Measurements from ENCODE around the gene FGF14. TPM values are rescaled to one million over a fixed set of nuclear protein-coding genes. Genes with fewer than 3 reads are reported as not detected.

The FGF14 gene
- total RNA-seq, 2 experiments from 2014 or later: not detected

DNA sequence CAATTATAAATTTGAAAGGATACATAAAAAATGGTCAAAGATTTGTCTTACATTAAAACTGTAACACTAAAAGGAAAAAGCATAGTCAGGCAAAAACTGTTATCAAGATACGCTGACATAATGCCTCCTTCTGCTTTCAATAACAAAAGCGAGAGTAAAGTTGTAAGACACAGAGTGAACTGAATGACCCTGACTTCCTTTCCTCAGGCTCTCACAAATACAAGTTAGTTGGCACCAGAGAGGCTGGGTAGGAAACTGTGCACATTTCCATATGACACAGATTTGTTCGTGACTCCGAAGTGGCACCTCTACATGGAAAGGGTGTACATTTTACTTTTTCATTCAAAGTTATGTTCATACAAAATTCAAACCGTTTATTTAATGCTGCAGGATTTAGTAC is 15.4 kb downstream of the FGF14 start:
- peaks cover 2% of the 10 kb centered on the region for H3K36me3 Mint-ChIP-seq
- no peak overlapping the region for H3K27ac Mint-ChIP-seq
- DNase-seq: no peak
- H3K4me3 Mint-ChIP-seq: no peak overlapping the region
- no peaks in the 10 kb centered on the region for H3K9me3 Mint-ChIP-seq
- H3K4me1 Mint-ChIP-seq: no peaks in the 10 kb centered on the region
- H3K27me3 Mint-ChIP-seq: peaks cover 11% of the 10 kb centered on the region

DNA sequence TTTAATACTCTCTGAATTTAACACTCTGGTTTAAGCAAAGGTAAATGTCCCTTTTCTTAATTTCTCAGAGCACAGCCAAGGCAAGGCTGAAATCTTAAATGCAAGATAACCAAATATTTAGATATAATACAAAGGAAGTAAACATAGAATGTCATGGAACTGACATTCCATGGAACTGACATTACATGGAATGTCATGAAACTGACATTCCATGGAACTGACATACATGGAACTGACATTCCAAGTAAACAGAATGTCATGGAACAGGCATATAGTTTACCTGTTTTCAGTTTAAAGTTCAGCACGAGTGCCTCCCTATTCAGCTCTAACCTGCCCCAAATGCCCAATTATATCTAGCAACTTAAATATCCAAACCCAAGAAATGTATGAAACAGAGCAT is 21.8 kb downstream of the FGF14 start:
- no peak for DNase-seq
- H3K36me3 Mint-ChIP-seq: no peaks in the 10 kb centered on the region
- no peak overlapping the region for H3K4me3 Mint-ChIP-seq
- peaks cover 11% of the 10 kb centered on the region for H3K27me3 Mint-ChIP-seq
- no peak overlapping the region for H3K27ac Mint-ChIP-seq
- no peaks in the 10 kb centered on the region for H3K9me3 Mint-ChIP-seq
- H3K4me1 Mint-ChIP-seq: no peaks in the 10 kb centered on the region

DNA sequence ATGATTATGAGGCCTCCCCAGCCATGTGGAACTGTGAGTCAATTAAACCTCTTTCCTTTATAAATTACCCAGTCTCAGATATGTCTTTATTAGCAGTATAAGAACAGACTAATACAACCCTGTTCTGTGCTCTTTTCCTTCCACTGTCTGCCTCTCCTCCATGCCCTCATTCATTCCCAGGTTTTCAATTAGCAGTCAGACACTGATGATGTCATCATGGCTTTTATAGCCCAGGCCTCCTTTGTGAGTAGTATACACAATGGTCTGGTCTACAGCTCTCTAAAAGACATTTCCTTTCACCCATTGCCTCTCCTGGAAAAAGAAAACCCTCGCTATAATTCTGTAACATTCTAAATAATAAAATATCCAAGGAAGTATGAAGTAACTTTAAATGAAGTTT is 25.5 kb downstream of the FGF14 start:
- Mint-ChIP-seq H3K36me3 (no peaks in the 10 kb centered on the region), H3K9me3 (no peaks in the 10 kb centered on the region), H3K4me1 (no peaks in the 10 kb centered on the region), H3K27me3 (no peaks in the 10 kb centered on the region), H3K27ac (no peak overlapping the region), H3K4me3 (no peak overlapping the region)
- no peak for DNase-seq

DNA sequence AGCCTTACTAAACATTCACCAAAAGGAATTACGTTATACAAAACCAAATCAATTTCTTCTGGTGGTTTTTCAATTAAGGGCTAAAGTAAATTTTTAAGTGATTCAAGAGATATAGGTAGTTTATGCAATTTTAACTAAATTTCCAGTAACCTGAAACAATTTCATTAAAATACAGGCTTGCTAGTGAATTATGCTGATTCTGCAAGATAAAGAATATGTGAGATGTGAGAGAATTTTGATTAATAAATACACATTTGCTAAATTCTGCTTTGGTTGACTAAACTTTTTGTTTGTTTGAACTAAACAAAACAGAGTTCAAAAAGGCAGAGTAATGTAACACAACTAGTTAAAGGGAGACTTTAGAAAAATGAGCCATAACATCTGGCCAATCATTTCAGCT is 27.1 kb downstream of the FGF14 start:
- H3K4me3 Mint-ChIP-seq: no peak overlapping the region
- no peaks in the 10 kb centered on the region for H3K4me1 Mint-ChIP-seq
- no peaks in the 10 kb centered on the region for H3K27me3 Mint-ChIP-seq
- no peak for DNase-seq
- no peak overlapping the region for H3K27ac Mint-ChIP-seq
- no peaks in the 10 kb centered on the region for H3K36me3 Mint-ChIP-seq
- no peaks in the 10 kb centered on the region for H3K9me3 Mint-ChIP-seq

DNA sequence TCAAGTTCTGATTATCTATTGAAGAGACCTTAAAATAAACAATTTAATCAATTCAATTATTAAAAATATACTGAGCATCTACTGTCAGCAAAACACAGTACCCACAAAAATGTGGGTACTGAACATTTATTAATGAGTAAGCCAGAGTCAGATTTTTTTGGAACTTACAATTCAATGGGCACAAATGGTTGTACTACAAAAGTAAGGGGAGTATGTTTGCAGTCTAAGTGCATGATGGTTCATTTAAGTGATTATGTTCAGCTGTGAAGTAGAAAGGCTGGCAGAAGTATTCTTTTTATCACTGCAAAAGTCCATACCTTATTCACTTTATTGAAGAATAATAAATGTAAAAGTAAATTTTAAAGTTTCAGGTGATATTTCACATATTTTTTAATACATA is 27.6 kb downstream of the FGF14 start:
- no peak overlapping the region for H3K27ac Mint-ChIP-seq
- no peaks in the 10 kb centered on the region for H3K36me3 Mint-ChIP-seq
- no peaks in the 10 kb centered on the region for H3K27me3 Mint-ChIP-seq
- H3K9me3 Mint-ChIP-seq: no peaks in the 10 kb centered on the region
- no peaks in the 10 kb centered on the region for H3K4me1 Mint-ChIP-seq
- DNase-seq: no peak
- no peak overlapping the region for H3K4me3 Mint-ChIP-seq

DNA sequence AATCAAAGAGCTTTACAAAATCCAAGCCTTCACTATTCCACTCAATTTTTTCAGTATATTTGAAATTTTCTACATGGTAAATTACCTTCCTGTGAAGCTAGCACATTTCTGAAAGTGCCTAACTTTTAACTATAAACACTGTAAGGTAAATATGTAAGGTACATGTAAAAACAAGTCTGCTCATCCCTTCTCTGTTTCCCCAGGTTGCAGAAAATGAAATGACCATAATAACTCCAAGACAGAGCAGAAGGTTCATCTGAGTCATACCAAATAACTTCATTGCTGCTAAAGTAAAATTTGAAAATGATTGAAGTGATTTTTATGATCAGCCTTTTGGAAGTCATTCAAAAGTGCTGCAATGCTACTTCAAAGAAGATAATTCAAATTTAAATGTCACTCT is 28.6 kb downstream of the FGF14 start:
- Mint-ChIP-seq H3K4me1 (no peaks in the 10 kb centered on the region), H3K27me3 (no peaks in the 10 kb centered on the region), H3K4me3 (no peak overlapping the region), H3K36me3 (no peaks in the 10 kb centered on the region), H3K9me3 (no peaks in the 10 kb centered on the region), H3K27ac (no peak overlapping the region)
- no peak for DNase-seq

DNA sequence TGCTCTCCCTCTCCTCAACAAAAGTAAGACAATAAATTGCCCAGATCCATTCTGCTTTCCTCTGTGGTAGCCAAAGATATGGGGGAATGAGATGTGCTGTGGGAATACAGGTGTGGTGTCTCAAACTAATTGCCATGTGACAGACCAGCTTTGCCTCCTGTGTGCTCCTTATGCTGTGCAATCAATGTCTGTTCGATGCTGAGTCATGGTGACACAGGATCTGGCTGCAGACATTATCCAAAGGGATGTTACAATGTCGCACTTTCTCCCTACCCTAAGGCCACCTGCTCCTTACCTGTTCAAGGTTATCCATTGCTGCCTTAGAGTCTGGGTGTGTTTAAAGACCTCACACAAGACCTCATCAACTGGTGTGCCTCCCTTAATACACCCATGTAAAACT is 32.5 kb downstream of the FGF14 start:
- no peaks in the 10 kb centered on the region for H3K36me3 Mint-ChIP-seq
- H3K4me3 Mint-ChIP-seq: no peak overlapping the region
- no peaks in the 10 kb centered on the region for H3K9me3 Mint-ChIP-seq
- H3K4me1 Mint-ChIP-seq: no peaks in the 10 kb centered on the region
- no peak overlapping the region for H3K27ac Mint-ChIP-seq
- DNase-seq: no peak
- peaks cover 7% of the 10 kb centered on the region for H3K27me3 Mint-ChIP-seq

DNA sequence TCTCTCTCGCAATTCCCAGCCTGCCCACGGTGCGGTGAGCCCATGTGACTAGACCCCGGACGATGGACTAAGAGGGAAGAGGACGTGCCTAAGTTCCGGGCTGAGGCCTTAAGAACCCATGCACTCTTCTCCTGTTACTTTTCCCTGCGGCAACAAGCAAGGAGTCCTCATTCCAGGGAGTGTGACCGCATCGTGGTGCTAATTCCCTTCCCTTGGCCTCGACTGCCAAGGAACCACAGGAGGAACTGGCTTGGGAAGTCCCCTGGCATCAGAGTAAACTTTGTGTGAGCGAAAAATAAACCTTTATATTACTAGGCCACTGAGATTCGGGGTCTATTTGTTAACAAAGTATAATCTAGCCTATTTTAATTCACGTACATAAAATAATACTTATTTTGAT is 34.0 kb downstream of the FGF14 start:
- no peaks in the 10 kb centered on the region for H3K4me1 Mint-ChIP-seq
- H3K27ac Mint-ChIP-seq: no peak overlapping the region
- H3K36me3 Mint-ChIP-seq: no peaks in the 10 kb centered on the region
- no peak overlapping the region for H3K4me3 Mint-ChIP-seq
- peaks cover 13% of the 10 kb centered on the region for H3K27me3 Mint-ChIP-seq
- H3K9me3 Mint-ChIP-seq: no peaks in the 10 kb centered on the region
- DNase-seq: no peak

DNA sequence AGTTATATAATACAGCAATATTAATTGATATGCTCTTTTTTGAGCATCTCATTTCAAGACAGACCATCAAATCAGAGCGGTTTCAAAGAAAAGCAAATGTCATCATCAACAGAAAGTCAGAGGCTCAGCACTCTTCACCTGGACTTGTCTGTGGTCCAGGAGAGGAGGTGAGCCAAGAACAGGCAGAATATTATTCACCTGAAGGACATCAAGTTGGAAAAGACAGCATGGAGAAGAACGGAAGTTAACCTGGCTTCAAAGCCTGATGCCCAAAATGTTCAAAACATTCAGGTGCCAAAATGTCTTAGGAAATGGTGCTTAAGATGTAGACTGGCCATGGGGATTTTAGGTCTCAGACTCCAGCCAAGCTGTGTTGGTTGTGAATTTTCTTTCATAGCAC is 40.7 kb downstream of the FGF14 start:
- Mint-ChIP-seq H3K4me1 (no peaks in the 10 kb centered on the region), H3K27ac (no peak overlapping the region), H3K4me3 (no peak overlapping the region), H3K9me3 (no peaks in the 10 kb centered on the region), H3K36me3 (no peaks in the 10 kb centered on the region), H3K27me3 (peaks cover 30% of the 10 kb centered on the region)
- no peak for DNase-seq

DNA sequence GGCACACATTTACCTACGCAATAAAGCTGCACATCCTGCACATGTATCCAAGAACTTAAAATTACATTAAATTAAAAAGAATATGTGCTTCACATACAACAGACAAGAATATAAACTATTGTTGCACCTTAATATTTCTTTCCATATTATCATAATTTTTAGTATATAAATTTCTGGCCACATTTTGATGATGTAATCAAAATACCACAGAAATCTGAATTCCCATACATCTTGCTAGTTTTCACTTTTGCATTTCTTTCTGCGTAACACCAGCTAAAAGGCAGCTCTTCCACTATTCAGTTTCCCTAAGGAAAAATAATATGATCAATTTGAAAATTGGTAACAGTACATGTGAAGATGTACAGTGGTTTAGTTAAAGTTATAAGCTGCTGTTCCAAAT is 42.6 kb downstream of the FGF14 start:
- Mint-ChIP-seq H3K27me3 (peaks cover 24% of the 10 kb centered on the region), H3K4me1 (no peaks in the 10 kb centered on the region)

DNA sequence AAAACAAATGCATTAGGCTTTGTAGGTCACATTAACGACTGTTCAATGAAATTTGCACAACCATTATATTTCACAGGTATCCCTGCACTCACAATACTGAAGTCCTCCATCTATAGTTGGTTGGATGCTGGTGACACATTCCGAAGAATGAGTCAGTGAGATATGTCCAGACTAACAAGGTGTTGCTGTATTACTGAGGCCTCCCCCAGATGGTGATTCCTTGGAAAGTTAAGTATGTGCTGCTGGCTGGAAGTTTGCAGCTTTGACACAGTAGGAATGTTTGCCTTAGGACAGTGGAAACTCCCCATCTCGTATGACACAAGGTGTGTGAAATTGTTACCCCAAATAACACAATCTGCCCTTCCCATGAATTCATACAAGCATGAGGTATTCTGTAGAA is 46.6 kb downstream of the FGF14 start:
- Mint-ChIP-seq H3K27ac (no peak overlapping the region), H3K4me3 (no peak overlapping the region), H3K27me3 (peaks cover 10% of the 10 kb centered on the region), H3K36me3 (no peaks in the 10 kb centered on the region), H3K9me3 (no peaks in the 10 kb centered on the region), H3K4me1 (no peaks in the 10 kb centered on the region)
- DNase-seq: no peak

More for the DNA sequence above, 42.6 kb downstream of the FGF14 start:
- H3K36me3 Mint-ChIP-seq: no peaks in the 10 kb centered on the region
- H3K27ac Mint-ChIP-seq: no peak overlapping the region
- H3K4me3 Mint-ChIP-seq: no peak overlapping the region
- DNase-seq: no peak
- no peaks in the 10 kb centered on the region for H3K9me3 Mint-ChIP-seq

DNA sequence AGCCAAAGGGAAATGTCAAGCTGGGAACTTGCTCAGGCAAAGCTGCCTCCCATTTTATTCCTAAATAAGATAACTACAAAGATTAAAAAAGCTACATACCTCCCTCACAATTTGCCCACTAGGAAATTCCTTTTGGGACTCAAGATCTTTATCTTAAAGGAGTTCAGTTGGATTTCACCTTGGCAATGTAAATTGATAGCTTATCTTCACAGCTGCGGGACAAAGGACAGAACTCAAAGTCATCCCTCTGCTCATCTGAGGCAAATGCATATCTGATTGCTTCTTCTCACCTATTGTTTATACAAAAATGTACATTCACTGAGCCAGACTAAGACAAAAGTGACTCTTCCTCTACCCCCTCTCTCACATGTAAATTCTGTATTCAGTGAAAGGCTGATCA is 47.8 kb downstream of the FGF14 start:
- Mint-ChIP-seq H3K4me3 (no peak overlapping the region), H3K27ac (no peak overlapping the region), H3K36me3 (no peaks in the 10 kb centered on the region), H3K4me1 (no peaks in the 10 kb centered on the region), H3K9me3 (no peaks in the 10 kb centered on the region), H3K27me3 (peaks cover 6% of the 10 kb centered on the region)
- DNase-seq: no peak

DNA sequence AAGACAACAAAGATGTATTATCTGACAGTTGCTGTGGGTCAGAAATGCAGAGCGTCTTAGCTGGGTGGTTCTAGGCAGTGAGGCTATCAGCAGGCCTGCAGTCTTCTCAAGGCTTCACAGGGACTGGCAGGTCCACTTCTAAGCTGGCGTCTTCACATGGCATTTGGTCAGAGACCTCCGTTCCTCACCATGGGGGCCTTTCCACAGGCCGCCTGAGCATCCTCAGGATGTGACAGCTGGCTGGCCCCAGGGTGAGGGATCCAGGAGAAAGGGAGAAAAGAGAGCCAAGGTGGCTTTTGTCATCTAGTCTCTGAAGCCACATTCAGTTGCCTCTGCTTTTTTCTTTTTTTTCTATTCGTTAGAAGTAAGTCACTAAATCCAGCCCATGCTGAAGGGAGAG is 50.3 kb downstream of the FGF14 start:
- Mint-ChIP-seq H3K27ac (no peak overlapping the region), H3K9me3 (no peaks in the 10 kb centered on the region)
- no peak for DNase-seq

DNA sequence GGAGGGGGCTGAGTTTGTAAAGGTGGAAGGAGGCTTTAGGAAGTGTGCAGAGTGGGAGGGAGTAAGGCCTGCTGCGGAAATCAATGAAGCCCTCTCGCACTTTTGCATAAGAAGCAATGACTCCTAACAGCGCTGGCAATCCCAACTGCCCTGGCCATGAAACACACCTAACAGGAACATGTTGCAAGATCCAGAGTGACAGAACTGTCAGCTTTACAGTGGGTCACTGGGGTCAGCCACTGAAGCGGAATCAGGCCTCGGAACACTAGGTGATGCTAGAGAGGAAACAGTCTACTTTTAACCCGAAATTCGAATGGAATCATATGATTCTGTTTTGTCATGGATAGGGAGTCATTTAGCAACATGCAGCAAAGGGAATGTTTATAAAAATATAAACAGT is 54.4 kb downstream of the FGF14 start:
- Mint-ChIP-seq H3K27ac (no peak overlapping the region), H3K36me3 (no peaks in the 10 kb centered on the region), H3K4me3 (no peak overlapping the region), H3K4me1 (peaks cover 1% of the 10 kb centered on the region), H3K27me3 (peaks cover 10% of the 10 kb centered on the region), H3K9me3 (no peaks in the 10 kb centered on the region)
- DNase-seq: no peak

More for the DNA sequence above, 50.3 kb downstream of the FGF14 start:
- Mint-ChIP-seq H3K4me3 (no peak overlapping the region), H3K27me3 (peaks cover 5% of the 10 kb centered on the region), H3K36me3 (no peaks in the 10 kb centered on the region), H3K4me1 (peaks cover 1% of the 10 kb centered on the region)

DNA sequence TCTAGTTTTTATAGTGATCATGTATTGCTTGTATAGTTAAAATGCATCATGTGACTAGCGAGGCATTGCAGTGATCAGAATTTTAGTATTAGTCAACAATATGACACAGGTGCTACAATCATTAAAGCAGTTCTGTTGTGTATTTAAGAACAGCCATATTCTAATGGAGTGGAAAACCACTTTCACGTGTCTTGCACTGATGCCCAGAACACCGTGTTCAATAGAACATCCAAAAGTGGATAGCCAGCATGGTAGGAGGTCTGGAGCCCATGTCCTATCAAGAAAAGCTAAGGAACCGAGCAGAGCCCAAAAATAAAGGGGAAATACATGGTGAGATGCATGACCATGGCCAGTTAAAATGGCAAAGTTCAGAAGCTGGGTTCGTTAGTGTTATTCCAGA is 55.1 kb downstream of the FGF14 start:
- Mint-ChIP-seq H3K4me3 (no peak overlapping the region), H3K27ac (no peak overlapping the region), H3K9me3 (no peaks in the 10 kb centered on the region), H3K27me3 (peaks cover 10% of the 10 kb centered on the region), H3K36me3 (no peaks in the 10 kb centered on the region), H3K4me1 (peaks cover 1% of the 10 kb centered on the region)
- no peak for DNase-seq

DNA sequence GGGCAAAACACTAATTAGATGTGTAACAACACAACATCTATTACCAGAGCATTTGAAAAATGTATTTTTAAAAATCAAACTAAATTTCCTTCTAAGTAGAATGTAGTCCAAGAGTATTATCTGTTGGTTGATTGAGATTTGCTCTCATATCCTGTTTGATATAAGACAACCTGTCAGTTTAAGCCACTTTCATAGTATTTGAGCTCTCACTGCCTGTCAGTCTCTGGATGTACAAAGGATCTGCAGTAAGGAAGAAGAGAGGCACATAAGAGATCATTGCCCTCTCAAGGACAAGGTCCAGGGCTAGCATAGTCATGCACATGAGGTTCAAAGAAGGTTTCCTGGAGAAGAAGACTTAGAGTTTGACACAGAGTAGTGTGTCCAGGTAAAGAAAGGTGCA is 57.4 kb downstream of the FGF14 start:
- no peaks in the 10 kb centered on the region for H3K9me3 Mint-ChIP-seq
- no peaks in the 10 kb centered on the region for H3K36me3 Mint-ChIP-seq
- H3K27ac Mint-ChIP-seq: no peak overlapping the region
- H3K4me3 Mint-ChIP-seq: no peak overlapping the region
- H3K27me3 Mint-ChIP-seq: peaks cover 10% of the 10 kb centered on the region
- peaks cover 1% of the 10 kb centered on the region for H3K4me1 Mint-ChIP-seq
- DNase-seq: no peak
